GM21576 (cell line): ENCODE results near the gene AP1M2.
"Not testable (repeated sequence)": the region's sequence is repeated elsewhere in the genome, so short reads cannot be mapped to it uniquely, and the experiment has no call there.

Experiments used
- ATAC-seq: cut with Tn5 transposase; IDR thresholded peaks from one replicate; pipeline ENCODE4 v1.9.1; 2021; ENCODE audit warnings: mild to moderate bottlenecking, moderate library complexity; ENCODE audit not compliant: unreplicated experiment

The AP1M2 gene

DNA sequence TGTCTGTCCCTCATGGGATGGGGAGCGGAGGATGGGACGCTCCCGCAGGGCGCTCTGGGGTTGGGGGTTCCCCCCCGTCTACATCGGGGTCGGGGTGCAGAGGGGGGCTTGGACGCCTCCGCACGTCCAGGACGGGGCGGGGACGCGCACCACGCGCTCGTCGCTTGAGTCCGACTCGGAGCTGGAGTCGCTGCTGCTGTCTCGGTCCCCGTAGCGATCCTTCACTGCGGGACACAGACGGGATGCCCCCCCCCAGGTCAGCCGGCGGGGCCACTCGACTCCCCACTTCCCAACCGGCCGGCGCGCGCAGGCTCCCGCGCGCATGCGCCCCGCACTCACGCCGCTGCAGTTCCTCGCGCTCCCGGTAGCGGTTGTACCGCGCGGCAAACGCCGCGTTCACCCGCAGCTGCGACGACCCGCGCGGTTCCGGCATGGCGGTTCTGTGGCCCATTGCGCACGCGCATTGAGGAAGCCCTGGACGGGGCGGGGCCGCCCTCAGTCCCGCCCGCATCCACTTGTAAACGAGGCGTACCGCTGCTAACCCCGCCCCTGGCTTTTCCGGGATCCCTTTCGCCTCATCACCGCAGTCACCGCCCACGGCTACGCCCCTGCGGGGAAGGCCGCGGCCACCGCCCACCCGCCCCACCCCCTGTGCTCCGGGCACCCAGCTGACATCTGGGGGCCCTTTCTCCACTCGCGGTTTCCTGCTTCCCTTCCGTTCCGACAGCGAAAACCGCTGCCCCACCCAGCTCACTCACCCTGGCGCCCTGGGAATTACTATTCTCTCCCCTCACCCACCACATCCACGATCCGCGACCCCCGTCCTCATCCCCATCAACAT is 21.3 kb downstream of the AP1M2 start, which contains the start of gene KRI1:
TSS of gene KRI1 (minus strand) at position 444 of the 841 bp plus-strand sequence. CDS start at position 433, 11 bp downstream.
- peak; percentile 45 for ATAC-seq

- ATAC-seq, result no peak
These were observed 22.0 kb downstream of the AP1M2 start for GRCh38 chr19:10565028-10565566.

DNA sequence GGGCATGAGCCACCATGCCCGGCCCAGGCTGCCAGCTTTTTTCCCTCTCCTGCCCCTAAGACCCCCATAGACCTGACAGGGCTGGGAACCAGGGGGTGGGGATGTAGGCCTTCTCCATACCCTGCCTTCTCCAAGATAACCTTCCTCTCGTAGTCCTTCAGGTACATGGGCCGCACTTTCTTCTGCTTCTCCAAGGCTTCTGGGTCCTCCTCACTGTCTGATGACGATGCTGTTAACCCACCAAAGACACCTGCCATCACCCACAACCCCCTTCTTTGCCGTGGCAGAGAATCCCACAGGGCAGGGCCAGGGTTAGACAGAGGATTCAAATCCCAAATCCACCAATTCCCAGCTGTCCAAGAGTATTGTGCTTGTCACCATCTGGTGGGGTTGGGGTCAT is 24.5 kb downstream of the AP1M2 start:
- ATAC-seq, result no peak

- no peak for ATAC-seq
These were observed 27.0 kb downstream of the AP1M2 start for GRCh38 chr19:10560154-10560553.

GRCh38 chr19:10557603-10558197 is 29.4 kb downstream of the AP1M2 start:
- no peak for ATAC-seq

DNA sequence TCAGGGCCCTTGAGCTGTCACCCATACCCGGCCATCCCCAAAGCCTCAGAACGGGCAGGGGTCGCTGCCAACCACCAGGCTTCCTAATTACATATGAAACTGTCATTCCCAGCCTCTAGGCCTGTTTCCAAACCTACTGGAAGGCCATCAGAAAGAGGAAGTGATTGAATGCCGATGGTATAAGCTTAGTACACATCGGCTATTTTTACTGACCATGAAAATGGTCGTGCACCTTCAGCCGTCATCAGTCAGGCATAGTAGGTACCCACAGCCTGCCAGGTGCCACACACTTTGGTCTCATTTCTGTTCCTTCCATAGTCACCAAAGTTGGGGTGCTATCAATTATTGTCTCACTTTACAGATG is 31.5 kb downstream of the AP1M2 start:
- no peak for ATAC-seq

DNA sequence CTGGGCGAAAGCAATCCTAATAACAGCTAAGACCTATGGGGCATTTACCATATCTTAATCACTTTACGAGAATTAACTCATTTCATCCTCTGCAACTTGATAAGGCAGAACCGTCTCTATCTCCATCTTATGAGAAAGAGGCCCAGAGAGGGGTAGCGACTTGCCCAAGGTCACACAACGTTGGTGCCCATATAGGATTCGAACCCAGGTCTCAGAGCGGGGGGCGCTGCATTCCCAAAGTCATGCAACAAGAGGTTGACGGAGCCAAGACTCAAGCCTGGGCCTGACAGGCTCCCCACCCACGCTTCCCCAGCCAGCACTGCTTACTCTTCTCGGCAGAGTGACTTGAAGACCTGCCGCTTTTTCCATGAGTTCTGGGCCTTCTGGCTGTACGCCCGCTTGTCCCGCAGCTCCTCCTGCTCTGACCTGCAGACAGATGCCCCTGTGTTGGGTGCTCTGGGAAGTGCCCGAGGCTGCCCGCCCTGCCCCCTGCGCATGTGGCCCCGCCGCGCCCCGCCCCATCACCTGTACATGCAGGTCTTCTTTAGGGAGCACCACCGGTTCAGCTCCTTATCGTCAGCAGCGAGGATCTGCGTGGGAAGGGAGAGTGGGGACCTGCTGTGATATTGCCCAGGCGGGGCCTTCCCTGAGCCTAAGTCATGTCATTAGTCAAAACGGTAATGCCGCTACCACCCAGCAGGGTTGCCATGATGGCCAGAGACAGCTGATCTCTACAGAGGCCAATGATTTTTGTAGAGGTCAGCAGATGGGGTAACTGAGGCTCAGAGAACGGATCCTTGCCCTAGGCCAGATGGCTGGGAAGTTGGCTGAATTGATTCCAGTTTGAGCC is 32.1 kb downstream of the AP1M2 start:
- no peak for ATAC-seq

GRCh38 chr19:10553943-10554381 is 33.1 kb downstream of the AP1M2 start:
- ATAC-seq, result peak; percentile 44

DNA sequence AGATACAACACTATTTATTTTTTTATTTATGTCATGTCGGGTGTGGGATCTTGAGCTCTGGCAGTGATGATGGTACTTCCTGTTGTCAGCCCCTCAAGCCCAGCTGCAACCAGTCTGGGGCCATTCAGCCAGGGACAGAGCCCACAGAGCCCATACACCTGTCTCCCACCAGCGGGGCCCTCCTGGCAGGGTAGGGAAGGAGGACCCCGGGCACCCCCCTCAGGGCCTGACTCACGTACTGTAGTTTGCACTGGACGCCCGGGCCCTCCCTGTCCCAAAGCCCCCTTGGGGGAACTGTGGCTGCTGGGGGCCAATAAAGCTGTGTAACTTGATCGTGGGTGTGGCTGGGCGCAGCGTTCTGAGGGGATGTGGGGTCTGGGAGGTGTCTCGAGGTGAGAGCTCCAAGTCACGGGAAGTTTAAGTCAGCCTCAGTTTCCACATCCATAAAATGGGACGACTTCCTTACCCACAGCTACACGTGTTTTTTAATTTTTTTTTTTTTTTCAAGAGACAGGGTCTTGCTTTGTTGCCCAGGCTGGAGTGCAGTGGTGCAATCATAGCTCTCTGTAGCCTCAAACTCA is 33.9 kb downstream of the AP1M2 start:
- no peak for ATAC-seq

GRCh38 chr19:10552510-10553053 is 34.5 kb downstream of the AP1M2 start:
- no peak for ATAC-seq

DNA sequence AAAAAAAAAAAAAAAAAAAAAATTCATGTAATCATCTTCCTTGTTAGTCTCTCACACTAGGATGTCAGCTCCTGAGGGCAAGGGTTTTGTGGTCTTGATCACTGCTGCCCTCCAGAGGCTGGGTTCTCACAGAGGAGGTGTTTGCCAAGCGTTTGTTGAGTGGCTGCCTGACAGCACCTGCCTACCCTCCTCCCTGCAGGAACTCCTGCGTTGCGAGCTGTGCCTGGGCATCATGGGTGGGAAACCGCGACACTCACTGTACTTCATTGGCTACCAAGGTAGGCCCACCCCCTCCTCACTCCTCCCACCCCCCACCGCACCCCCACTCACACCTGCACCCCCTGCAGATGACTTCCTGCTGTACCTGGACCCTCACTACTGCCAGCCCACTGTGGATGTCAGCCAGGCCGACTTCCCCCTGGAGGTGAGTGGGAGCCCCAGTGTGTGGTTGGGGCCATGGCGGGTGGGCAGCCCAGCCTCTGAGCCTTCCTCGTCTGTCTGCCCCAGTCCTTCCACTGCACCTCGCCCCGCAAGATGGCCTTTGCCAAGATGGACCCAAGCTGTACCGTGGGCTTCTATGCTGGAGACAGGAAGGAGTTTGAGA is 35.3 kb downstream of the AP1M2 start:
- ATAC-seq, result no peak

DNA sequence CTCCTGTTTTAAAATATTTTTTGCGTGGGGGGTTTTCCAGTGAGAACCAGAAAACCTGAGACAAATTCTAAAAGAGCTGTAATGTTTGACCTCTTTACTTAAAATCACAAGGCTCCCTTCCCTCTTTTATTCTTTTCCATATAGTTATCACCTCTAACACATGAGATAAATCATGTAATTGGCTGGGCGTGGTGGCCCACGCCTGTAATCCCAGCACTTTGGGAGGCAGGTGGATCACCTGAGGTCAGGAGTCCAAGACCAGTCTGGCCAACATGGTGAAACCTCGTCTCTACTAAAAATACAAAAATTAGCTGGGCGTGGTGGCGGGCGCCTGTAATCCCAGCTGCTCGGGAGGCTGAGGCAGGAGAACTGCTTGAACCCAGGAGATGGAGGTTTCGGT is 36.1 kb downstream of the AP1M2 start:
- not testable (repeated sequence) for ATAC-seq

DNA sequence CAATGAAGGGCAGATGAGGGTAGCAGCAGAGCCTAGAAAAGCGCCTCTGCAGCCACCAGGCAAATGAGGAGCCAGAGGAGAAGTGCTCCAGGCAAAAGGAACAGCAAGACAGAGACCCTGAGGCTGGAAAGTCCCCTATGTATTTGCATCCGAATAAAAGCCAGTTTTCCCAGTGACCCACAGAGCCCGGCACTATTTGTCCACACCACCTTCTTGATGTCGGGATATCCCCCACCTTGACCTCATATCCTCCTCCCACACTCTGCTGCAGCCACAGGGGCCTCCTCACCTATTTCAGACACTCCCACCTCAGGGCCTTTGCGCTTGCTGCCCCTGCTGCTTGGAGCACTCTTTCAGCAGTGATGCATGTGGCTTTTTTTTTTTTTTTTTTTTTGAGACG is 36.8 kb downstream of the AP1M2 start:
- no peak for ATAC-seq

GRCh38 chr19:10549733-10550132 is 37.4 kb downstream of the AP1M2 start:
- no peak for ATAC-seq

GRCh38 chr19:10548746-10549276 is 38.3 kb downstream of the AP1M2 start:
- ATAC-seq, result no peak

- no peak for ATAC-seq
These were observed 40.3 kb downstream of the AP1M2 start for GRCh38 chr19:10546817-10547216.

DNA sequence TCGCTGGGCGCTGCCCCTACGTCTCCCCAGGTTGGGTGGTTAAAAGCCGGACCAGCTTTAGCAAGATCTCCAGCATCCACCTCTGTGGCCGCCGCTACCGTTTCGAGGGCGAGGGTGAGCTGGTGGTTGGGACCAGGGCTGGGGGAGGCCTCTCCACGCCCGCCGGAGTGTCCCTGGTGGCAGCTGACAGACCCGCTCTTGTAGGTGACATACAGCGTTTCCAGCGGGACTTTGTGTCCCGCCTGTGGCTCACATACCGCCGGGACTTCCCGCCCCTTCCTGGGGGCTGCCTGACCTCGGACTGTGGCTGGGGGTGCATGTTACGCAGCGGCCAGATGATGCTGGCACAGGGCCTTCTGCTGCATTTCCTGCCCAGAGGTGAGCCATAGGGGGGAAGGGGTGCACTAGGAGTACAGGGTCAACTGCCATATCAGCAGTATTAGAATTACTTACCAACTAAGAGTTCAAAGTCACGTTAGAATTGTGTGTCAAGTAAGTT is 42.3 kb downstream of the AP1M2 start:
- ATAC-seq, result no peak

DNA sequence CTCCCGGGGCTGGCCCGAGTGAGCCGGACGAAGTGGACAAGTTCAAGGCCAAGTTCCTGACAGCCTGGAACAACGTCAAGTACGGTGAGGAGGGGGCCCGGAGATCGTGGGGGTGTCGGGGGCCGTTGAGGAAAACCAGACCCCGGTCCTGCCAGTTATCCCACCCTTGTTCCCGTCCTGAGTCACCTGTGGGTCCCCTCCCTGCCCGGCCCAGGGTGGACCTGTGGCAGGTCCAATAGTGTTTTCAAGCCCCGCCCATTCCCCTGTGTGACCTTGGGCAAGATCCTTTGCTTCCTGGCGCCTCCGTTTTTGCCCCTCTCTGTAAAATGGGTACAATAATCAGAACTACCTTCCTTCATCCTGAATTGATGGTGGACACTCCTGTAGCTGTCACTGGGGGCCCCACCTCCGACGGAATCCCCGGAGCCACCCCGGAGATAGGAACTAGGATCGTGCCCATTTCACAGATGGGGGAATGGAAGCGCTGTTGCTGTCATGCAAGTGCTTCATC is 42.8 kb downstream of the AP1M2 start:
- peak; percentile 28 for ATAC-seq

GRCh38 chr19:10543420-10544241 is 43.5 kb downstream of the AP1M2 start, which contains the start of gene ATG4D:
Gene ATG4D, plus strand, starts transcription at chr19:10543904. Its CDS starts 187 bp downstream, at chr19:10544091.
- ATAC-seq, result peak; percentile 63
